Peyer's patch (tissue), 4 donors: ENCODE data around the gene OSTM1.

Source experiments
- CTCF ChIP-seq, 6 experiments: fragments of 450-650 bp in 4 of 6; fragments of 200-600 bp in 2 of 6; sonication (generic) in 1 of 6; IDR thresholded peaks; one replicate each; pipeline ENCODE4 v1.5.1; 2017 to 2019; ENCODE audit warnings: antibody characterized with exemption in 6 of 6, mild to moderate bottlenecking in 3 of 6, moderate library complexity in 1 of 6
- POLR2A ChIP-seq, 2 donors: fragments of 450-650 bp; IDR thresholded peaks; one replicate each; pipeline ENCODE4 v1.5.1; 2017; ENCODE audit warnings: antibody characterized with exemption in 2 of 2, mild to moderate bottlenecking in 2 of 2, moderate library complexity in 2 of 2

GRCh38 chr6:108031968-108032367, 42.6 kb downstream of the OSTM1 start:
- TF ChIP-seq CTCF (IDR thresholded peaks at IDR 0.05) = no peak
- TF ChIP-seq POLR2A (IDR thresholded peaks at IDR 0.05) = no peak
